Measurements from ENCODE around the gene PXDN.
"Not testable (repeated sequence)": the region's sequence is repeated elsewhere in the genome, so short reads cannot be mapped to it uniquely, and the experiment has no call there.

PXDN gene

GRCh38 chr2:1730015-1730927 is 14.0 kb downstream of the PXDN start:
- H3K4me3 ChIP-seq (ENCODE audit: low read depth, low read length): no peak overlapping the region
- TF ChIP-seq CTCF (IDR thresholded peaks at IDR 0.05; ENCODE audit: control insufficient read depth, extremely low read depth, insufficient read depth): no peak
- no peak for DNase-seq (ENCODE audit: low read depth)

- TF ChIP-seq CTCF (IDR thresholded peaks at IDR 0.05; ENCODE audit: control insufficient read depth, extremely low read depth, insufficient read depth): no peak
Measured at GRCh38 chr2:1729242-1729641, 15.1 kb downstream of the PXDN start.

GRCh38 chr2:1728821-1729220 is 15.5 kb downstream of the PXDN start:
- TF ChIP-seq CTCF (IDR thresholded peaks at IDR 0.05; ENCODE audit: control insufficient read depth, extremely low read depth, insufficient read depth): no peak
- no peak overlapping the region for H3K4me3 ChIP-seq (ENCODE audit: low read depth, low read length)
- no peak for DNase-seq (ENCODE audit: low read depth)

More at GRCh38 chr2:1729242-1729641, 15.1 kb downstream of the PXDN start:
- no peak overlapping the region for H3K4me3 ChIP-seq (ENCODE audit: low read depth, low read length)
- no peak for DNase-seq (ENCODE audit: low read depth)

GRCh38 chr2:1727796-1728474 is 16.4 kb downstream of the PXDN start:
- no peak for DNase-seq (ENCODE audit: low read depth)
- TF ChIP-seq CTCF (IDR thresholded peaks at IDR 0.05; ENCODE audit: control insufficient read depth, extremely low read depth, insufficient read depth): no peak
- no peak overlapping the region for H3K4me3 ChIP-seq (ENCODE audit: low read depth, low read length)

GRCh38 chr2:1727101-1727771 is 17.1 kb downstream of the PXDN start:
- no peak overlapping the region for H3K4me3 ChIP-seq (ENCODE audit: low read depth, low read length)
- TF ChIP-seq CTCF (IDR thresholded peaks at IDR 0.05; ENCODE audit: control insufficient read depth, extremely low read depth, insufficient read depth): no peak
- DNase-seq (ENCODE audit: low read depth): no peak

GRCh38 chr2:1726558-1726957 is 17.8 kb downstream of the PXDN start:
- TF ChIP-seq CTCF (IDR thresholded peaks at IDR 0.05; ENCODE audit: control insufficient read depth, extremely low read depth, insufficient read depth): no peak
- no peak for DNase-seq (ENCODE audit: low read depth)
- H3K4me3 ChIP-seq (ENCODE audit: low read depth, low read length): no peak overlapping the region

- H3K4me3 ChIP-seq (ENCODE audit: low read depth, low read length); DNase-seq (ENCODE audit: low read depth): not testable (repeated sequence)
Measured at GRCh38 chr2:1724351-1724750, 20.0 kb downstream of the PXDN start.
